Subcutaneous adipose tissue (tissue), 4 donors: ENCODE results near the gene ARSK. TPM values are rescaled to one million over a fixed set of nuclear protein-coding genes. Genes with fewer than 3 reads are reported as not detected.

Experiments used
- total RNA-seq, 4 donors: library from RNA; depleted of rRNA; stranded (reverse); fragments of >200 nt; gene quantifications; one replicate each; pipeline ENCODE4 v1.1.0, GENCODE V29; 2016
- TF ChIP-seq, protein P1 (sequence below): fragments of 450-650 bp; IDR thresholded peaks from one replicate; pipeline ENCODE4 v1.5.1; 2016; ENCODE audit warnings: low read depth, mild to moderate bottlenecking, control low read depth, antibody characterized with exemption, moderate library complexity

The ARSK gene, protein sequence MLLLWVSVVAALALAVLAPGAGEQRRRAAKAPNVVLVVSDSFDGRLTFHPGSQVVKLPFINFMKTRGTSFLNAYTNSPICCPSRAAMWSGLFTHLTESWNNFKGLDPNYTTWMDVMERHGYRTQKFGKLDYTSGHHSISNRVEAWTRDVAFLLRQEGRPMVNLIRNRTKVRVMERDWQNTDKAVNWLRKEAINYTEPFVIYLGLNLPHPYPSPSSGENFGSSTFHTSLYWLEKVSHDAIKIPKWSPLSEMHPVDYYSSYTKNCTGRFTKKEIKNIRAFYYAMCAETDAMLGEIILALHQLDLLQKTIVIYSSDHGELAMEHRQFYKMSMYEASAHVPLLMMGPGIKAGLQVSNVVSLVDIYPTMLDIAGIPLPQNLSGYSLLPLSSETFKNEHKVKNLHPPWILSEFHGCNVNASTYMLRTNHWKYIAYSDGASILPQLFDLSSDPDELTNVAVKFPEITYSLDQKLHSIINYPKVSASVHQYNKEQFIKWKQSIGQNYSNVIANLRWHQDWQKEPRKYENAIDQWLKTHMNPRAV
- total RNA-seq = 10 to 100 TPM in 1 of 4 donors, 1 to 10 TPM in 3; 4.9 to 12.9 (median 7.7) TPM

DNA sequence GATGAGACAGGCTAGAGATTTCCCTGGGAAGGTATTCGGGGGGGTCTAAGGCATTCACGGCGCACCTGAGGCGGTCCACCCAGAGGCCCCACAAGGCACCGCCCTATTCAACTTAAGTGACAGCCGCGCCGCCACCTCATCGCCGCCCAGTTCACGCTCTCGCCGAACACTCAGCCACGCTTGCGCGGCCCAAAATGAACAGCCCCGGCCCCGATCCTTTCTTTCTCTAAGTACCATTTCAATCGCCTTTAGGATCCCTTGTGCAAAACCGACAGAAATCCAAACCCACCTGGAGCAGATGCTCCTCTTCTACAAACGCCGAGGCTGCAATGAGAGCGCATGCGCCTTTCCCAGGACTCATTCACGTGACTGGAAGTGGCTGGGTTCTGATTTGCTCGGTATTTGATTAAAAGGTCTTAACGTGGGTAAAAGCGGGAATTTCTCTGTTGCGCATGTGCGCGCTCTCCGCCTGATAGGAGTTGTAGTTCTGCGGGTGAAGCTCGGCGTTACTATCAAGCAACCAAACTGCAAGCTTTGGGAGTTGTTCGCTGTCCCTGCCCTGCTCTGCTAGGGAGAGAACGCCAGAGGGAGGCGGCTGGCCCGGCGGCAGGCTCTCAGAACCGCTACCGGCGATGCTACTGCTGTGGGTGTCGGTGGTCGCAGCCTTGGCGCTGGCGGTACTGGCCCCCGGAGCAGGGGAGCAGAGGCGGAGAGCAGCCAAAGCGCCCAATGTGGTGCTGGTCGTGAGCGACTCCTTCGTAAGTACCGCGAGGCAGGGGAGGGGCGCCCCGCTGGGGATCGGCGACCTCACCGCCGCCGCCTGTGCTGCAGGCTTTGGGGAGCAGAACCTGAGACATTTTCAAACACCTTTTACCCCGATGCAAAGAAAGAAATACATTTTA lies at the start of gene ARSK, which contains the start of gene SKIC3:
ARSK (plus strand) TSS at position 455 of the 902 bp plus-strand sequence; CDS start at position 633, 178 bp downstream.
SKIC3 (minus strand) TSS at position 331 of the 902 bp plus-strand sequence. CDS start 7,827 bp downstream, outside the sequence.
- TF ChIP-seq, protein P1, sequence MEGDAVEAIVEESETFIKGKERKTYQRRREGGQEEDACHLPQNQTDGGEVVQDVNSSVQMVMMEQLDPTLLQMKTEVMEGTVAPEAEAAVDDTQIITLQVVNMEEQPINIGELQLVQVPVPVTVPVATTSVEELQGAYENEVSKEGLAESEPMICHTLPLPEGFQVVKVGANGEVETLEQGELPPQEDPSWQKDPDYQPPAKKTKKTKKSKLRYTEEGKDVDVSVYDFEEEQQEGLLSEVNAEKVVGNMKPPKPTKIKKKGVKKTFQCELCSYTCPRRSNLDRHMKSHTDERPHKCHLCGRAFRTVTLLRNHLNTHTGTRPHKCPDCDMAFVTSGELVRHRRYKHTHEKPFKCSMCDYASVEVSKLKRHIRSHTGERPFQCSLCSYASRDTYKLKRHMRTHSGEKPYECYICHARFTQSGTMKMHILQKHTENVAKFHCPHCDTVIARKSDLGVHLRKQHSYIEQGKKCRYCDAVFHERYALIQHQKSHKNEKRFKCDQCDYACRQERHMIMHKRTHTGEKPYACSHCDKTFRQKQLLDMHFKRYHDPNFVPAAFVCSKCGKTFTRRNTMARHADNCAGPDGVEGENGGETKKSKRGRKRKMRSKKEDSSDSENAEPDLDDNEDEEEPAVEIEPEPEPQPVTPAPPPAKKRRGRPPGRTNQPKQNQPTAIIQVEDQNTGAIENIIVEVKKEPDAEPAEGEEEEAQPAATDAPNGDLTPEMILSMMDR = no peak

DNA sequence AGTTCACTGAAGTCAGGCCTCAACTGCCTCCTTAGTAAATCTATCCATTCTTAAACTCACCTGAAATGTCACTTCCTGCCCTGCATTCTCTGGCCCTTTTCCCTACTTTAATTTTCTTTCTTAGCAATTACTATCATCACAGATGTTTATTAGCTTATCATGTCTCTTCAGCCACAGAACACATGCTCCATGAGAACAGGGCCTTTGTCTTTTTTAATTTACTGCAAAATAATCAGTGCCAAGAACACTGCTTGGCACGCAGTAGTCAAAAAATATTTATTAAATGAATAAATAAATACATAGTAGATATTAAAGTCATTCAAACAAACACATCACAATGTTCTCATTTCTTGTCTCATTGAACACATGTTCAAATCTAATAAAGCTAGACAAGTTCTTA lies 46.4 kb upstream of the ARSK start:
- TF ChIP-seq, protein P1 = no peak

DNA sequence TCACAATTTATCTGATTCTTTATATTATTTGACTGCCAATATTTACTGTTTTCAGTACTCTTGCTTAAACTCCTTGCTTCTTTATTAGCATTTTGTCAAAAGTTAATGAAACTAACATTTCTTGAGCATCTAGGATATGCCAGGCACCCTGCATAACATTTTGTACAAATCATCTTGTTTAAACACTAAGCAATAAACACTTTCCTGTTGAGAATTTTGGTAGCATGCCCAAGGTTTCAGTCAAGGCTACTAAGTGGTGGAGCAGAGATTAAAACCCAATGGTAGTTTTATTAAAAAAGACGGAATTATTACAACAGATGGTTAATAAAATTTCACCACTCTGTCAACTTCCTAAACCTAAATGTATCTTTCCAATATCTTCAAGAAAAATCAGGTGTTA lies 43.3 kb upstream of the ARSK start:
- TF ChIP-seq, protein P1 = no peak

DNA sequence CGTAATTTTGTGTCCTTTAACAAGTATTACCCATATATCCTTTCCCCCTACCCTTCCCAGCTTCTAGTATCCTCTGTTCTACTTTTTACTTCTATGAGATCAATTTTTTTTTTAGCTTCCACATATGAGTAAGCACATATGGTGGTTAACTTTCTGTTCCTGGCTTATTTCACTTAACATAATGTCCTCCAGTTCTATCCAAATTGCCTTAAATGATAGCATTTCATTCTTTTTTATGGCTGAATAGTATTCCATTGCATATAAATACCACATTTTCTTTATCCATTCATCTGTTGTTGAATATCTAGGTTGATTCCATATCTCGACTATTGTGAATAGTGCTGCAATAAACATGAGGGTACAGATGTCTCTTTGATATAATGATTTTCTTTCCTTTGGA lies 36.5 kb upstream of the ARSK start:
- TF ChIP-seq, protein P1 = no peak

DNA sequence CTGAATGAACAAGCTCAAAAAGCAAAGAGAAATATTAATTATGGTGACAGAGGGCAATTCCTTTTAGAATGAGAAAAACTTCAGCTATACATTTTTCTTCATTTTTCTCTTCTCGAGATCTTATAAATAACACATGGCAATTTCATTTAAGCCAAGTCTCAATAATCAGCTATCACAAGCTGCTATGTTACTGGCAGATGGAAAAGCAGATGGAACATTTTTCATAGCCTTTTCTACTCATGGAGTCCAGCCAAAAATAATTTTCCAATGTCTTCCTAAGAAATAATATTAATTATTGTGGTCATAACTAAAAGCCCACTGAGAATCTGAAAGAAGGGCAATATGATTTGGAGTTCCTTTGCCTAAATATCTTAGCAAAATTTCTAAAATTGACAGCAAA lies 35.8 kb upstream of the ARSK start:
- TF ChIP-seq, protein P1 = no peak

DNA sequence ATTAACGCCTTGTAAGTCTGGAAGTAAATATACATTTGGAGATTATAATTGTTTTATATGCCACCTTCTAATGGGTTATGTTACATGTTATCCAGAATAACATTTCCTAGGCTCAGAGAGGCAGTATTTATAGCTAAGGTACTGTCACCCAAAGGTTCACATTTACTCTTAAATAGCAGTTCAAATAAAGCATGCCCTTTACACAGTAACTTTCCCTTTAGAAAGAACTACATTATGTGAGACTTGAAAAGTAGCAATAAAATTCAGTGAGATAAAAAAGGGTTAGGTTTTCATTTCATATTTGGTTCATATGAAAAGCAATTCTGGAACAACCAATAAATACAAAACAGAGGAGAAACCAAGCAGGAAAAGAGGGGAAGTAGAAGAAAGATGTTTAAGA lies 35.2 kb upstream of the ARSK start:
- TF ChIP-seq, protein P1 = no peak

DNA sequence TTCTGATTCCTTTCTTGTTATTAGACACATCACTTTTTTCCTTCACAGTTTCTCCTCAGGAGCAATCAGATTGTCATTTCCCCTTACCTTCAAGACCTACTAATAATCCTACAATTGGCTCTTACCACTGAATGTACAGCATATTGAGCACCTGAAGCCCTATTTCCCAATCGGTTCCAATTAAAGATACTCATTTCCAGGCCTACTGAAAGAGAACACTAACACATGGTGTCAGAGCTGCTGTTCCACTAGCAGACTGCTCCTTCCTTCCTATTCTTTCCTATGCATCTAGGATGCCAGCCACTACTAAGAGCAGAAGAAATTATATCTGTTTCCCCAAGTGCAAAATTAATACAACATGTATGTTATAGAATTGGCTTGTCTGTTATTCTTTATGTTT lies 34.7 kb upstream of the ARSK start:
- TF ChIP-seq, protein P1 = no peak
